Panc1 (cell line): ENCODE results near the gene PLD2. TPM values are rescaled to one million over a fixed set of nuclear protein-coding genes. Genes with fewer than 3 reads are reported as not detected.

Source experiments
- ATAC-seq: fragments of 200-7000 bp; cut with Tn5 transposase; 2 replicates; pipeline ENCODE4 v1.9.1; 2020; ENCODE audit warnings: mild to moderate bottlenecking, moderate library complexity
- BruUV-seq: library from RNA; stranded (reverse); fragments of 400-500 nt; replicated peaks from 2 replicates; lab custom pipeline; 2021; lab: Mats Ljungman, UMichigan
- CTCF ChIA-PET: fragments of 300-600 bp; sonication (Branson Sonifier 250); formaldehyde crosslinking; loops from one replicate; lab custom pipeline; 2022; ENCODE audit warnings: antibody characterized with exemption; lab: Charles Lee
- POLR2A ChIA-PET: fragments of 300-600 bp; sonication (Branson Sonifier 250); formaldehyde crosslinking; loops from one replicate; lab custom pipeline; 2022; ENCODE audit warnings: antibody characterized with exemption; lab: Charles Lee
- DNase-seq: peaks from one replicate; pipeline ENCODE4 v3.0.0-alpha.2; 2010; ENCODE audit warnings: low read depth, low spot score
- H3K27ac ChIP-seq: 2 replicates; pipeline ENCODE4 v1.5.1; 2011; ENCODE audit warnings: mild to moderate bottlenecking, low read length, inconsistent platforms
- H3K27me3 ChIP-seq: fragments of 200-500 bp; sonication (Bioruptor generic); 2 replicates; pipeline ENCODE4 v1.6.0; 2014; ENCODE audit warnings: low read length, inconsistent platforms; ENCODE audit not compliant: control insufficient read depth, insufficient read depth
- H3K36me3 ChIP-seq: fragments of 200-500 bp; sonication (Bioruptor generic); 2 replicates; pipeline ENCODE4 v1.5.1; 2014; ENCODE audit warnings: inconsistent platforms, mild to moderate bottlenecking, low read length, moderate library complexity; ENCODE audit not compliant: control insufficient read depth, insufficient read depth
- H3K4me1 ChIP-seq: 2 replicates; pipeline ENCODE4 v1.5.1; 2011; ENCODE audit warnings: inconsistent platforms, mild to moderate bottlenecking, low read length, moderate library complexity; ENCODE audit not compliant: control insufficient read depth, insufficient read depth
- H3K4me3 ChIP-seq, 2 experiments: 2 replicates each; pipeline ENCODE4 v1.5.1; 2011 to 2012; ENCODE audit warnings: low read depth in 2 of 2, low read length in 2 of 2, mild to moderate bottlenecking in 2 of 2, inconsistent platforms in 1 of 2, moderate library complexity in 1 of 2
- H3K9me3 ChIP-seq: fragments of 200-500 bp; sonication (Bioruptor generic); 2 replicates; pipeline ENCODE4 v1.5.1; 2014; ENCODE audit warnings: low read depth, mild to moderate bottlenecking, inconsistent platforms, low read length, moderate library complexity; ENCODE audit not compliant: control insufficient read depth, insufficient read depth
- CTCF ChIP-seq: fragments of 450-650 bp; IDR thresholded peaks from 2 replicates; pipeline ENCODE4 v1.5.1; 2017; ENCODE audit warnings: mild to moderate bottlenecking
- POLR2AphosphoS5 ChIP-seq: IDR thresholded peaks from 2 replicates; pipeline ENCODE4 v1.6.1; 2012; ENCODE audit warnings: mild to moderate bottlenecking, low read depth, low read length, moderate library complexity
- REST ChIP-seq, 2 experiments: IDR thresholded peaks; 2 replicates each; pipeline ENCODE4 v1.6.1; 2011 to 2012; ENCODE audit warnings: low read depth in 2 of 2, control low read depth in 1 of 2, low read length in 1 of 2, mild to moderate bottlenecking in 1 of 2, moderate library complexity in 1 of 2; ENCODE audit not compliant: insufficient read depth in 1 of 2
- SIN3A ChIP-seq: IDR thresholded peaks from 2 replicates; pipeline ENCODE4 v1.6.1; 2012; ENCODE audit warnings: low read depth, mild to moderate bottlenecking, low read length, moderate library complexity, borderline replicate concordance; ENCODE audit not compliant: insufficient read depth
- TCF7L2 ChIP-seq: IDR thresholded peaks from 2 replicates; pipeline ENCODE4 v1.6.1; 2011; ENCODE audit warnings: mild to moderate bottlenecking, low read depth, low read length, inconsistent platforms
- in situ Hi-C: cut with HindIII; loops from 2 replicates; pipeline ENCODE4 v1.10.0; 2016; ENCODE audit warnings: low sequenced_read_pairs, low pct_unique_long_range_greater_than_20kb
- intact Hi-C: fragments of 100-400 bp; cut with micrococcal nuclease; formaldehyde crosslinking; loops from one replicate; pipeline ENCODE4 v1.10.0; 2022; ENCODE audit not compliant: unreplicated experiment
- total RNA-seq: library from RNA; stranded (reverse); gene quantifications from one replicate; pipeline ENCODE4 v1.2.1, GENCODE V29; 2021; ENCODE audit not compliant: unreplicated experiment

PLD2 gene
- total RNA-seq, 1 experiment from 2014 or later, result 40.2 TPM

DNA sequence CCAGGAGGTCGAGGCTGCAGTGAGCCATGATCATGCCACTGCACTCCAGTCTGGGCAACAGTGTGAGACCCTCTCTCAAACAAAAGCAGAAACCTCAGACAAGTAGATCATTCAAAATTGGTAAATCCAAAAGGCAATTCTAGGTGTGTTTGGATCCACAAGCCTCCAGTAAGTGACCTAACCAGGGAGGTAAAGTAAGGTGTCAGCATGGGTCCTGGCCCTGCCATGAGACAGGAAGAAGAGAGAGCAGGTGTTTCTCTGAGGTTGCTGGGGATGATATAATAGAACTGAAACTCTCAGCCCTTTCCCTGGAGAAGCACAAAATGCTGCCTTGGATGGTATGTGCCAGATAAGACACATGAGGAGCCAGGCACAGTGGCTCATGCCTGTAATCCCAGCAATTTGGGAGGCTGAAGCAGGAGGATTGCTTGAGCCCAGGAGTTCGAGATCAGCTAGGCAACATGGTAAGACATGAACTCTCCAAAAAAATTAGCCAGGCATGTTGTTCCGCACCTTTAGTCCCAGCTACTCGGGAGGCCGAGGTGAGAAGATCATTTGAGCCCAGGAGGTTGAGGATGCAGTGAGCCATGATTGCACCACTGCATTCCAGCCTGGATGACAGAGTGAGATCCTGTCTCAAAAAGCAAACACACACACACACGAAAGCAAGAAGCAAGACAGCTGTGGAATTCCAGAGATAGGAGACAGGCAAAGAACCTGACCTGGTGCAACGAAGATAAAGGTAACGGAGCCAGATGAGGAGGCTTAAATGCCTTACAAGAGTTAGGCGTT is 28.8 kb upstream of the PLD2 start:
- CTCF ChIA-PET, result interaction anchor here (0.8 kb wide), 1 partner anchor 12 kb away, joined by 4 read pairs; no protein-coding TSS in a partner anchor

More for the DNA sequence above, 28.8 kb upstream of the PLD2 start:
- Histone ChIP-seq H3K9me3 (no peaks in the 10 kb centered on the region), H3K4me1 (no peaks in the 10 kb centered on the region), H3K4me3 (no peak overlapping the region), H3K27ac (no peak overlapping the region), H3K27me3 (no peaks in the 10 kb centered on the region), H3K36me3 (no peaks in the 10 kb centered on the region)
- in situ Hi-C loops, result no loop called here
- POLR2A ChIA-PET, result interaction anchor here (0.6 kb wide), 1 partner anchor 18 kb away, joined by 4 read pairs; the partner anchor contains the start of gene PSMB6
- no peak for DNase-seq
- intact Hi-C loops, result no loop called here
- no peak for ATAC-seq
- TF ChIP-seq CTCF (no peak), REST (IDR thresholded peaks at IDR 0.05; ENCODE audit: insufficient read depth in 1 of 2, low read depth in 2 of 2, low read length in 1 of 2) (no peak), TCF7L2 (no peak), SIN3A (no peak), POLR2AphosphoS5 (no peak)
- no TSS peak for BruUV-seq
